Omental fat pad (tissue), 4 donors: ENCODE results near the gene BAZ2B. TPM values are rescaled to one million over a fixed set of nuclear protein-coding genes. Genes with fewer than 3 reads are reported as not detected.
A peak's percentile ranks its signal among the peaks of the same experiment; 100 is the strongest.

Experiments used
- ATAC-seq: fragments of 150-250 bp; one replicate; pipeline ENCODE4 v1.9.1; 2016; ENCODE audit warnings: mild to moderate bottlenecking, moderate library complexity; ENCODE audit not compliant: low FRiP score
- DNase-seq: peaks from one replicate; pipeline ENCODE4 v3.0.0-alpha.2; 2019; ENCODE audit warnings: low spot score
- CTCF ChIP-seq, 3 donors: fragments of 450-650 bp; IDR thresholded peaks; one replicate each; pipeline ENCODE4 v1.5.1; 2016 to 2017; ENCODE audit warnings: antibody characterized with exemption in 3 of 3, mild to moderate bottlenecking in 3 of 3, moderate library complexity in 2 of 3
- total RNA-seq, 4 donors: library from RNA; depleted of rRNA; stranded (reverse); fragments of >200 nt; gene quantifications; one replicate each; pipeline ENCODE4 v1.1.0, GENCODE V29; 2016

BAZ2B gene
- total RNA-seq, 4 donors from 2014 or later, result 47.3 to 147 (median 88.9) TPM

GRCh38 chr2:159600752-159601151 is 15.6 kb downstream of the BAZ2B start:
- DNase-seq (no peak), ATAC-seq (peak; percentile 92)
- TF ChIP-seq CTCF (IDR thresholded peaks at IDR 0.05), result no peak

- DNase-seq, result no peak
- ATAC-seq, result no peak
- no peak for TF ChIP-seq CTCF (IDR thresholded peaks at IDR 0.05)
These were observed 20.8 kb downstream of the BAZ2B start for GRCh38 chr2:159595410-159596046.

GRCh38 chr2:159592441-159592840 is 23.9 kb downstream of the BAZ2B start:
- no peak for TF ChIP-seq CTCF (IDR thresholded peaks at IDR 0.05)
- ATAC-seq, result no peak

GRCh38 chr2:159591221-159591620 is 25.1 kb downstream of the BAZ2B start:
- no peak for TF ChIP-seq CTCF (IDR thresholded peaks at IDR 0.05)
- ATAC-seq (no peak), DNase-seq (no peak)

More at GRCh38 chr2:159592441-159592840, 23.9 kb downstream of the BAZ2B start:
- no peak for DNase-seq

GRCh38 chr2:159589286-159589685 is 27.1 kb downstream of the BAZ2B start:
- TF ChIP-seq CTCF (IDR thresholded peaks at IDR 0.05), result no peak
- DNase-seq (no peak), ATAC-seq (no peak)

- no peak for TF ChIP-seq CTCF (IDR thresholded peaks at IDR 0.05)
- DNase-seq (no peak), ATAC-seq (no peak)
These were observed 30.3 kb downstream of the BAZ2B start for GRCh38 chr2:159586034-159586433.

- ATAC-seq, result no peak
- no peak for TF ChIP-seq CTCF (IDR thresholded peaks at IDR 0.05)
- no peak for DNase-seq
These were observed 30.7 kb downstream of the BAZ2B start for GRCh38 chr2:159585622-159586021.
